C4-2B (cell line): ENCODE results near the gene LPP.

Source experiments
- CTCF ChIP-seq: fragments of 450-650 bp; conservative IDR thresholded peaks from 2 replicates; pipeline ENCODE4 v1.5.1; 2017; ENCODE audit warnings: mild to moderate bottlenecking
- ZFX ChIP-seq: fragments of 450-650 bp; IDR thresholded peaks from 2 replicates; pipeline ENCODE4 v1.6.1; 2017

DNA sequence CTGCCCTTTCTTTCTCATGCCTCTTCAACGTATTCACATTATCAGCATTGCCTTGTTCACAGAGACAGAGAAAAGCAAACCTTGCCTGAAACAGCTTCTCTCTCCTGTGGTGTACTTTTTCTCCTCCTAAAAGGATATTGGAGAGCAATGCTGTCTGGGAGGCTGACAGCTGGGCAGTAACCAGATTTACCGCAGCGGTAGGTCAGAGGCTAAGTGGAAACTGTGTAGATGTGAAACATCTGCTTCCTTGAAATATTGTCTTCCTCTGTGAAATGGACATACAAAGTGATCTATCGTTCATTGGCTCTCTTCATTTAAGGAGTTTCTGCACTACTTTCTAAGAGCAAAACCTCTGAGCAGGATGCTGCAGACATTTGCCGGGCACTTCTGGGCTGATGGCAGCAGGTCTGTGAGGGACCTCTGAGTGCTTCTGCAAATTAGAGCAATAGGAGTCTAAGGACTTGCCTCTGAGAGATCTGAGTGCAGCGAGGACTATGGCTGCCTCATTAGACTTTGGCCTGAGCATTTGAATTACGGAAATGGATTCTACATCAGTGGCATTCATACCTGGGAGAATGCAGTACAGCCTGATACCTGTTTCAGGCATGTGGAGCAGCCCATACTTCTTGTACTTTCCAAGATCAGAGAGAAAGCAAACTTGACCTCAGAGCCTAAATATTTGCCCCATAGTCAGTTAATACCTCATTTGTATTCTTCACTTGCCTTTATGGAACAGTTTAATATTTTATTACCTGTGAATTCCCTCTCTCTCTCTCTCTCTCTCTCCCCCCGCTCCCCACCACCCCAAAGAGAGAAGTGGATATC lies 757.3 kb downstream of the LPP start:
- TF ChIP-seq CTCF (no peak), ZFX (no peak)
